H9 (cell line): ENCODE results near the gene FNDC1. TPM values are rescaled to one million over a fixed set of nuclear protein-coding genes. Genes with fewer than 3 reads are reported as not detected.
"Not testable (repeated sequence)": the region's sequence is repeated elsewhere in the genome, so short reads cannot be mapped to it uniquely, and the experiment has no call there.

ENCODE experiments used
- DNase-seq: peaks from one replicate; pipeline ENCODE4 v3.0.0-alpha.2; 2017
- H2AFZ ChIP-seq: one replicate; pipeline ENCODE4 v1.6.1; 2013; ENCODE audit warnings: mild to moderate bottlenecking, low read length, control low read depth, moderate library complexity
- H2AK5ac ChIP-seq: 2 replicates; pipeline ENCODE4 v1.6.1; 2013; ENCODE audit warnings: low read length, control low read depth, mixed read lengths; ENCODE audit not compliant: insufficient read length
- H2BK120ac ChIP-seq: one replicate; pipeline ENCODE4 v1.6.1; 2013; ENCODE audit warnings: low read depth, mild to moderate bottlenecking, low read length, control low read depth, inconsistent platforms; ENCODE audit not compliant: poor library complexity, severe bottlenecking
- H2BK12ac ChIP-seq: 2 replicates; pipeline ENCODE4 v1.6.1; 2013; ENCODE audit warnings: low read length, control low read depth, mixed read lengths, low read depth; ENCODE audit not compliant: insufficient read length
- H2BK15ac ChIP-seq: 2 replicates; pipeline ENCODE4 v1.6.1; 2013; ENCODE audit warnings: low read depth, low read length, control low read depth
- H2BK20ac ChIP-seq: one replicate; pipeline ENCODE4 v1.6.1; 2013; ENCODE audit warnings: low read depth, mild to moderate bottlenecking, low read length, control low read depth, inconsistent platforms; ENCODE audit not compliant: poor library complexity, severe bottlenecking
- H2BK5ac ChIP-seq: 2 replicates; pipeline ENCODE4 v1.6.1; 2013; ENCODE audit warnings: low read length, control low read depth, mixed read lengths; ENCODE audit not compliant: insufficient read length
- H3K14ac ChIP-seq: 2 replicates; pipeline ENCODE4 v1.6.1; 2013; ENCODE audit warnings: low read length, control low read depth; ENCODE audit not compliant: insufficient read depth
- H3K18ac ChIP-seq: 2 replicates; pipeline ENCODE4 v1.6.1; 2013; ENCODE audit warnings: low read depth, mild to moderate bottlenecking, mixed read lengths, low read length, control low read depth; ENCODE audit not compliant: insufficient read length
- H3K23ac ChIP-seq: 2 replicates; pipeline ENCODE4 v1.6.1; 2013; ENCODE audit warnings: low read length, control low read depth, mixed read lengths, low read depth; ENCODE audit not compliant: insufficient read length
- H3K23me2 ChIP-seq: 2 replicates; pipeline ENCODE4 v1.6.1; 2013; ENCODE audit warnings: low read depth, mild to moderate bottlenecking, mixed read lengths, low read length, control low read depth; ENCODE audit not compliant: insufficient read length, poor library complexity, severe bottlenecking
- H3K27ac ChIP-seq: 2 replicates; pipeline ENCODE4 v1.5.1; 2013; ENCODE audit warnings: low read length, control low read depth, mixed read lengths, low read depth; ENCODE audit not compliant: insufficient read length
- H3K27me3 ChIP-seq: 2 replicates; pipeline ENCODE4 v1.6.1; 2013; ENCODE audit warnings: low read length, control low read depth, inconsistent platforms; ENCODE audit not compliant: insufficient read depth
- H3K4ac ChIP-seq: 2 replicates; pipeline ENCODE4 v1.6.1; 2013; ENCODE audit warnings: low read depth, mild to moderate bottlenecking, control low read depth, inconsistent platforms, low read length, moderate library complexity
- H3K4me1 ChIP-seq: 2 replicates; pipeline ENCODE4 v1.6.1; 2013; ENCODE audit warnings: low read length, control low read depth, inconsistent platforms; ENCODE audit not compliant: insufficient read depth
- H3K4me2 ChIP-seq: 2 replicates; pipeline ENCODE4 v1.6.1; 2013; ENCODE audit warnings: low read length, control low read depth, mixed read lengths; ENCODE audit not compliant: insufficient read length, insufficient read depth
- H3K56ac ChIP-seq: 2 replicates; pipeline ENCODE4 v1.6.1; 2013; ENCODE audit warnings: low read depth, mild to moderate bottlenecking, mixed read lengths, low read length, control low read depth; ENCODE audit not compliant: insufficient read length
- H3K79me1 ChIP-seq: 2 replicates; pipeline ENCODE4 v1.6.1; 2013; ENCODE audit warnings: low read depth, mild to moderate bottlenecking, moderate library complexity, low read length, control low read depth, inconsistent platforms; ENCODE audit not compliant: insufficient read depth, poor library complexity, severe bottlenecking
- H3K79me2 ChIP-seq: 2 replicates; pipeline ENCODE4 v1.6.1; 2013; ENCODE audit warnings: low read length, control low read depth, inconsistent platforms; ENCODE audit not compliant: insufficient read depth
- H3K9ac ChIP-seq: 2 replicates; pipeline ENCODE4 v1.6.1; 2013; ENCODE audit warnings: low read length, control low read depth, mixed read lengths; ENCODE audit not compliant: insufficient read length; ENCODE audit errors: extremely low read depth
- H3K9me3 ChIP-seq: one replicate; pipeline ENCODE4 v1.6.1; 2013; ENCODE audit warnings: low read depth, low read length, inconsistent platforms; ENCODE audit not compliant: control insufficient read depth
- H3T11ph ChIP-seq: one replicate; pipeline ENCODE4 v1.6.1; 2013; ENCODE audit warnings: mild to moderate bottlenecking, low read length, control low read depth, inconsistent platforms
- H4K20me1 ChIP-seq: one replicate; pipeline ENCODE4 v1.6.1; 2013; ENCODE audit not compliant: control insufficient read depth, insufficient read length, insufficient read depth
- H4K5ac ChIP-seq: 2 replicates; pipeline ENCODE4 v1.6.1; 2013; ENCODE audit warnings: low read depth, mild to moderate bottlenecking, mixed read lengths, low read length, control low read depth; ENCODE audit not compliant: insufficient read length
- H4K8ac ChIP-seq: replicated peaks from 2 replicates; pipeline ENCODE4 v1.6.1; 2013; ENCODE audit warnings: low read length, control low read depth, mixed read lengths, low read depth; ENCODE audit not compliant: insufficient read length
- H4K91ac ChIP-seq: 2 replicates; pipeline ENCODE4 v1.6.1; 2013; ENCODE audit warnings: low read depth, mild to moderate bottlenecking, moderate library complexity, mixed read lengths, low read length, control low read depth; ENCODE audit not compliant: insufficient read length
- H3K27ac Mint-ChIP-seq, 3 experiments: 2 replicates in 2 of 3; 3 replicates in 1 of 3; pipeline ENCODE4 v1.8.0; 2020 to 2021; ENCODE audit warnings: mixed read lengths in 3 of 3, mild to moderate bottlenecking in 1 of 3, moderate library complexity in 1 of 3
- H3K27me3 Mint-ChIP-seq: 2 replicates; pipeline ENCODE4 v1.8.0; 2021; ENCODE audit warnings: low read depth, mild to moderate bottlenecking, moderate library complexity, mixed read lengths
- H3K36me3 Mint-ChIP-seq, 3 experiments: 2 replicates in 2 of 3; 3 replicates in 1 of 3; pipeline ENCODE4 v1.8.0; 2020 to 2021; ENCODE audit warnings: low read depth in 3 of 3, mixed read lengths in 3 of 3; ENCODE audit not compliant: insufficient read depth in 1 of 3
- H3K4me1 Mint-ChIP-seq, 2 experiments: 2 replicates each; pipeline ENCODE4 v1.8.0; 2020; ENCODE audit warnings: mixed read lengths in 2 of 2
- H3K4me3 Mint-ChIP-seq, 2 experiments: 2 replicates in 1 of 2; 3 replicates in 1 of 2; pipeline ENCODE4 v1.8.0; 2020 to 2021; ENCODE audit warnings: mild to moderate bottlenecking in 2 of 2, mixed read lengths in 2 of 2, moderate library complexity in 1 of 2
- H3K9me3 Mint-ChIP-seq, 2 experiments: 2 replicates in 1 of 2; 3 replicates in 1 of 2; pipeline ENCODE4 v1.8.0; 2020; ENCODE audit warnings: mild to moderate bottlenecking in 2 of 2, mixed read lengths in 2 of 2, moderate library complexity in 1 of 2
- CTCF ChIP-seq: fragments of 200-600 bp; sonication (generic); conservative IDR thresholded peaks from 3 replicates; pipeline ENCODE4 v1.8.0; 2021; ENCODE audit warnings: antibody characterized with exemption, mild to moderate bottlenecking
- WGBS: extraction: QIAGEN DNeasy Blood & Tissue Kit; methylation state at CpG from one replicate; pipeline ENCODE4 v1.1.7; 2013; ENCODE audit warnings: missing lambda C conversion rate, low lambda C conversion rate, mixed read lengths; ENCODE audit not compliant: insufficient read length; ENCODE audit errors: extremely low coverage; 5-methylcytosine and 5-hydroxymethylcytosine counted together
- total RNA-seq: library from RNA; stranded (reverse); gene quantifications from 2 replicates; pipeline ENCODE4 v1.2.1, GENCODE V29; 2021

Gene FNDC1
- total RNA-seq, 1 experiment from 2014 or later = 0.24 TPM

GRCh38 chr6:159282421-159282820 is 113.2 kb downstream of the FNDC1 start:
- H4K91ac ChIP-seq = no peak overlapping the region
- H2AK5ac ChIP-seq = no peak overlapping the region
- no peak overlapping the region for H3K4me2 ChIP-seq
- H3K9me3 ChIP-seq = no peaks in the 10 kb centered on the region
- no peak overlapping the region for H3K4me3 Mint-ChIP-seq
- H2BK12ac ChIP-seq = no peak overlapping the region
- H3K4me1 ChIP-seq = no peaks in the 10 kb centered on the region; the same call in 1 of the 2 replicates
- H2BK15ac ChIP-seq = no peak overlapping the region
- no peak overlapping the region for H3K18ac ChIP-seq
- no peak overlapping the region for H4K8ac ChIP-seq
- H3K4ac ChIP-seq = no peak overlapping the region
- no peak overlapping the region for H3K27ac ChIP-seq
- WGBS = no CpG with 5 or more reads among the region's 5 CpGs
- no peak overlapping the region for H2BK5ac ChIP-seq
- H3K4me1 Mint-ChIP-seq = peaks cover 11 to 15% of the 10 kb centered on the region in 2 experiments
- no peak overlapping the region for H4K5ac ChIP-seq
- H3K27ac Mint-ChIP-seq = no peak overlapping the region
- H3K23ac ChIP-seq = no peak overlapping the region
- H3K27me3 ChIP-seq = no peaks in the 10 kb centered on the region
- H4K20me1 ChIP-seq = no peaks in the 10 kb centered on the region
- H3K56ac ChIP-seq = no peak overlapping the region
- no peaks in the 10 kb centered on the region for H3K79me1 ChIP-seq
- DNase-seq = no peak
- no peak for TF ChIP-seq CTCF
- H3K36me3 Mint-ChIP-seq = no peaks in the 10 kb centered on the region
- H3T11ph ChIP-seq = no peak overlapping the region
- peaks cover 16% of the 10 kb centered on the region for H3K27me3 Mint-ChIP-seq
- no peak overlapping the region for H2BK20ac ChIP-seq
- no peaks in the 10 kb centered on the region for H3K23me2 ChIP-seq
- no peak overlapping the region for H2AFZ ChIP-seq
- peaks cover 8 to 48% of the 10 kb centered on the region in 2 experiments; a peak in 4 of 5 replicates for H3K9me3 Mint-ChIP-seq
- no peaks in the 10 kb centered on the region for H3K79me2 ChIP-seq
- no peak overlapping the region for H3K14ac ChIP-seq
- no peak overlapping the region for H2BK120ac ChIP-seq
- no peak overlapping the region for H3K9ac ChIP-seq

GRCh38 chr6:159284661-159285060 is 115.5 kb downstream of the FNDC1 start:
- not testable (repeated sequence) for H3K79me2 ChIP-seq, H3K23me2 ChIP-seq, H2BK5ac ChIP-seq, H4K8ac ChIP-seq, H2AK5ac ChIP-seq, H3K27ac ChIP-seq, H2AFZ ChIP-seq, H4K91ac ChIP-seq, H3K36me3 Mint-ChIP-seq, H3K27ac Mint-ChIP-seq, H2BK20ac ChIP-seq, H3T11ph ChIP-seq, H3K27me3 ChIP-seq, H3K23ac ChIP-seq, H3K79me1 ChIP-seq, H3K18ac ChIP-seq, H3K56ac ChIP-seq, H3K4ac ChIP-seq, H3K4me1 ChIP-seq, H3K9me3 ChIP-seq, H2BK12ac ChIP-seq, H2BK120ac ChIP-seq, H4K20me1 ChIP-seq, H4K5ac ChIP-seq, H3K4me3 Mint-ChIP-seq, H3K4me2 ChIP-seq, H3K9ac ChIP-seq, H2BK15ac ChIP-seq, DNase-seq, H3K14ac ChIP-seq
- Mint-ChIP-seq H3K4me1 (peaks cover 11 to 14% of the 10 kb centered on the region in 2 experiments), H3K27me3 (peaks cover 21% of the 10 kb centered on the region), H3K9me3 (peaks cover 7 to 57% of the 10 kb centered on the region in 2 experiments)
